CD4-positive, alpha-beta T cell treated with Interleukin-12 subunit alpha and Interleukin-12 subunit beta, for 1 hour (primary cell): ENCODE results near the gene B4GALNT3.

Experiments used
- DNase-seq: peaks from one replicate; pipeline ENCODE4 v3.0.0-alpha.2; 2020

B4GALNT3 gene

DNA sequence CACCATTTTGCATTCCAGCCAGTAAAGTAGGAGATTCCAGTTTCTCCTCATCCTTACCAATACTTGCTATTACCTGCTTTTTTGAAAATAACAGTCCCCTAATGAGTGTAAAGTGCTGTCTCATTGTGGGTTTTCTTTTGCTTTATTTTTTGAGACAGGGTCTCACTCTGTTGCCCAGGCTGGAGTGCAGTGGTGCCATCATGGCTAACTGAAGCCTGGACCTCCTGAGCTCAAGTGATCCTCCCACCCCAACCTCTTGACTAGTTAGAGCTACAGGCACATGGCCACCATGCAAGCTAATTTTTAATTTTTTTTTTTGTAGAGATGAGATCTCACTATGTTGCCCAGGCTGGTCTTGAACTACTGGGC is 142.9 kb downstream of the B4GALNT3 start:
- DNase-seq = no peak

DNA sequence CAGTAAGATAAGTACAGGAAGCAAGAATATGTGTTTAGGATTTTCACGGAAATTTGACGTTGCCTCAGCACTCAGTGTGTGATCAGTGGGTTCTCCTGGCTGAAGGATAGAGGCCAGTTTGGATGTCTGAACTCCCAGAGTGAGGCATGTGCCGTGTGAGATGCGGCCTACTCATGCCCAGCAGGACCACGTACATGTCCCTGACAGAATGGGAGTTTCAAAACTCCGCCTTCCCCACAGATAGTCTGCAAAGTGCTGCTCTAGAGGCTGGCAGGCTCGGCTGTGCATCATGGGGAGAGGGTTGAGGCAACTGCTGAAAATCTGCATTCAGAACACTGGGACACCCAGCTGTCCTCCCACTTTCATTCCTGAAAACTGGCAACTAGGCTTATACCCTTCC is 145.2 kb downstream of the B4GALNT3 start:
- DNase-seq = no peak

DNA sequence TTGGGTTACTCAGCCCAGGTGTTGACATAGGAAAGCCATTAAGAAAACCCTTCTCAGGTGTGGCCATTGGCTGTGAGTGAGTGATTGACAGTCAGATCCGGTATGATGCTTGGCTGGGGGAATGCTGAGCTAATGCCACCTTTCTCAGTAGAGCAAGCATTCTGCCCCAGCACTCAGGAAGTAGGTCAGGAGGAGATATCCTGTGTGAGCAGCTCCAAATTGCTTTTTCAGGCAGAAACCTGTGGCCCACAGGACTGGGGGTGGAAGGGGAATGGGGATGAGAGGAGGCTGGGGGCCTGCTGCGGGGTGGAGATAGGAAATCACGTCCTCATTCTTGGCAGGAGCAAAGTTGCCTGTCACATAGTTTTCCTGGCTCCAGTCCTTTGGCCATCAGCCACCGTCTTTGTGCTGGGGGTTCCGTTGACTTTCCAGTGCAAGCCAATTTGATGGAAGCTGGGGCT is 147.8 kb downstream of the B4GALNT3 start:
- no peak for DNase-seq

DNA sequence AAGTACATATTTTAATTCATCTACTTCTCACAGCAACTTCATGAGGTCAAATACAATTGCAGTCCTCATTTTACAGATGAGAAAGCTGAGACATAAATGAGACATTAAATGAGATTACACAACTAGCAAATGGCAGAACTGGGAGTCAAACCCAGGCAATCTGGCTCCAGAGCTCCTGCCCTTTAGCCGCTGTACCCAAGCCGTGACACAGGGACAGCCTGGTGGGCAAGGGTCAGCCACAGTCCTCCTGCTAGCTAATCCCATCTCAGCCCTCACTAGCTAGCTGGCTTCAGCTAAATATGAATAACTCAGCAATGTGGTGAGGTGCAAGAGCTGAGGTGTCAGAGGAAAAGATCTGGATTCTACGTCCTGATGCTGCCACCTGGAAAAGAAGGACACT is 148.7 kb downstream of the B4GALNT3 start:
- DNase-seq = no peak

DNA sequence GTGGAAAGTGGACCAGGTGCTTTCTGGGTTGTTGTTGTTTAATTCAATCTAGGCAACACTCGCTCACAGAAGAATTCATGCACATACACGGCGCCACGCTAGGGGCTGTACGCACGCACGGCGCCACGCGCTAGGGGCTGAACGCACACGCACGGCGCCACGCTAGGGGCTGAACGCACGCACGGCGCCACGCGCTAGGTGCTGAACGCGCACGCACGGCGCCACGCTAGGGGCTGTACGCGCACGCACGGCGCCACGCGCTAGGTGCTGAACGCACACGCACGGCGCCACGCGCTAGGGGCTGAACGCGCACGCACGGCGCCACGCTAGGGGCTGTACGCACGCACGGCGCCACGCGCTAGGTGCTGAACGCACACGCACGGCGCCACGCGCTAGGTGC is 149.2 kb downstream of the B4GALNT3 start:
- no peak for DNase-seq

DNA sequence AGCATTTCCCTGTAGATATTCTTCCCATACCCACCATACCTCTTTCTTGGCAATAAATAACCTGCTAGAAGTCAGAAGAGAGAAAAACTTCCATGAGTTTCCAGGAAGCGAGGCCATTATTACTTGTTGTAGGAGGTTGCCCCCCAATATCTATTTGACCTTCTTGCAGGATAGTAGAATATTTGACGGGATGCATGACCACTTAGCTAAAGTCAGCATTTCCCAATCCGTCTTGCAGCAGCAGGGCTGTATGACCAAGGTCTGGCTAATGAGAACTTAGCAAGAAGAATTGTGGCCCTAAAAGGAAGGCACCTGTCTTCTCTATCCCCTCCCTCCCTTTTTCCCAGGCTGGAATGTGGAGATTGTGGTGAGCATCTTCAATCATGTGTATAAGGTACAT is 152.0 kb downstream of the B4GALNT3 start:
- DNase-seq = no peak

DNA sequence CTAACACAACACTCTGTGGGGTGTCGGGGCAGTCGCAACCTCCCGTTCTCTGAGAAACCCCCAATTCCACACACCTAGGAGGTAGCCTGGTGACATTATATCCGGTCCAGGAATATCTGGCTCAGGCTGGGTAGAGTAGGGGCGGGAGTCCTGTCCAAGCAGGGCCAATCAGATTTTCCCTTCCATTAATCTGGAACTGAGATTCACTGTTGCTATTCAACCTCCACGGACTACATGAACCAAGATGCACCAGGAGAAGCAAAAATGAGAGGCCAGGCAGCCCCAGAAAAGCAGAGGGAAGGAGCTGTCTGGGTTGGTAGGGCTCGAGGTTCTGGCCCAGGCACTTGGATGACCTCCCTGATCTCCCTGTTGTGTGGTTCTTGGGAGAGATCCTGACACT is 152.6 kb downstream of the B4GALNT3 start:
- DNase-seq = no peak

DNA sequence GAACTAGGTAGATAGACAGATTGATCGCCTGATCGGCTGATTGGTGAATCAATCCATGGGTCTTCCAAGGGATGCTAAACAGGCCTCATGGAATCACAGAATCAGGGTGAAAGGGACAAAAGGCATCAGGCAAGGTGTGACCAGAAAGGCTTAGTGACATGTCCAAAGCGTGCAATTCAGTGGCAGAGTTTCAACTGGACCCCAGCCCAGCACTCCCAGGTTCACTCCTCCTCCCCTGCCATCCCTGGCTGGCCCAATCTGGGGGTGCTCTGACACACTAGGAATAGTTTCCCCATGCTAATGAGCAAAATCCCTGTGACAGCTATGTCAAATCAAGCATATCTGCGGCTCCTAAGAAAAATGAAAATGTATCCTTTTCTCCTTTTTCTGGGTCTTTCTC is 153.1 kb downstream of the B4GALNT3 start:
- no peak for DNase-seq
